ENCODE results near the gene TAF15.

TAF15 gene

GRCh38 chr17:35825206-35825605 lies 15.9 kb downstream of the TAF15 start:
- no peak for DNase-seq

- DNase-seq = no peak
These were observed 31.8 kb downstream of the TAF15 start for GRCh38 chr17:35841101-35841500.

GRCh38 chr17:35841505-35841904 lies 32.2 kb downstream of the TAF15 start:
- no peak for DNase-seq

GRCh38 chr17:35842239-35842638 lies 33.0 kb downstream of the TAF15 start:
- no peak for DNase-seq

GRCh38 chr17:35843698-35844097 lies 34.4 kb downstream of the TAF15 start:
- no peak for DNase-seq

- DNase-seq = no peak
These were observed 35.3 kb downstream of the TAF15 start for GRCh38 chr17:35844547-35844946.

GRCh38 chr17:35846055-35846809 lies 36.9 kb downstream of the TAF15 start:
- no peak for DNase-seq

- no peak for DNase-seq
These were observed 37.7 kb downstream of the TAF15 start for GRCh38 chr17:35847006-35847405.

GRCh38 chr17:35847633-35848373 lies 38.5 kb downstream of the TAF15 start:
- DNase-seq = no peak

- peak; percentile 78 for DNase-seq
These were observed 40.4 kb downstream of the TAF15 start for GRCh38 chr17:35849469-35850348.

GRCh38 chr17:35855965-35856364 lies 46.7 kb downstream of the TAF15 start:
- DNase-seq = no peak

GRCh38 chr17:35856603-35857002 lies 47.3 kb downstream of the TAF15 start:
- no peak for DNase-seq

GRCh38 chr17:35864853-35865252 lies 55.6 kb downstream of the TAF15 start:
- DNase-seq = no peak

- no peak for DNase-seq
These were observed 56.4 kb downstream of the TAF15 start for GRCh38 chr17:35865412-35866340.

- DNase-seq = no peak
These were observed 57.2 kb downstream of the TAF15 start for GRCh38 chr17:35866341-35866950.

- DNase-seq = no peak
These were observed 58.3 kb downstream of the TAF15 start for GRCh38 chr17:35867574-35867973.

GRCh38 chr17:35868737-35869136 lies 59.5 kb downstream of the TAF15 start, which contains the start of gene HEATR9:
Gene HEATR9, minus strand, starts transcription at chr17:35868891. Its CDS starts 149 bp downstream, at chr17:35868742.
- DNase-seq = no peak

GRCh38 chr17:35870906-35871819 lies 61.9 kb downstream of the TAF15 start:
- DNase-seq = no peak

- DNase-seq = no peak
These were observed 63.1 kb downstream of the TAF15 start for GRCh38 chr17:35872196-35872980.

Measured in suppressor macrophage treated with lipopolysaccharide for 4 hours (primary cell).